Astrocyte of the cerebellum (primary cell): ENCODE measurements around the gene MTX1.

ENCODE experiments used
- DNase-seq: peaks from one replicate; pipeline ENCODE4 v3.0.0-alpha.2; 2011; ENCODE audit warnings: low read depth
- H3K4me3 ChIP-seq: 2 replicates; pipeline ENCODE4 v1.5.1; 2011; ENCODE audit warnings: mild to moderate bottlenecking, low read depth, low read length, moderate library complexity
- CTCF ChIP-seq: IDR thresholded peaks from 2 replicates; pipeline ENCODE4 v1.5.1; 2012; ENCODE audit warnings: low read length, low read depth, moderate library complexity, mild to moderate bottlenecking; ENCODE audit errors: missing control alignments
- in situ Hi-C: cut with HindIII; loops from 2 replicates; pipeline ENCODE4 v1.10.0; 2017; ENCODE audit warnings: low sequenced_read_pairs

Gene MTX1

GRCh38 chr1:155261852-155262673, 53.6 kb downstream of the MTX1 start, which contains the start of gene SCAMP3:
TSS of gene SCAMP3 (minus strand) at chr1:155262360. CDS start at chr1:155262151, 209 bp downstream.
- TF ChIP-seq CTCF, result no peak
- DNase-seq, result peak; percentile 98
- in situ Hi-C loops, result no loop called here
- peak within 1 kb of the TSS; percentile 93 for H3K4me3 ChIP-seq

- in situ Hi-C loops, result no loop called here
- no peak for DNase-seq
- no peak overlapping the region for H3K4me3 ChIP-seq
- no peak for TF ChIP-seq CTCF
These were observed 54.6 kb downstream of the MTX1 start for GRCh38 chr1:155263067-155263466.
